Upper lobe of left lung (tissue), 4 donors: ENCODE measurements around the gene KRT25.

Experiments
- CTCF ChIP-seq, 6 experiments: fragments of 450-650 bp in 4 of 6; fragments of 200-600 bp in 2 of 6; sonication (generic) in 2 of 6; IDR thresholded peaks; one replicate each; pipeline ENCODE4 v1.5.1; 2016 to 2019; ENCODE audit warnings: antibody characterized with exemption in 6 of 6
- POLR2A ChIP-seq, 4 donors: fragments of 450-650 bp; IDR thresholded peaks; one replicate each; pipeline ENCODE4 v1.5.1; 2016 to 2017; ENCODE audit warnings: antibody characterized with exemption in 4 of 4, mild to moderate bottlenecking in 2 of 4

- TF ChIP-seq CTCF (IDR thresholded peaks at IDR 0.05) (no peak), POLR2A (IDR thresholded peaks at IDR 0.05) (no peak)
Observed at GRCh38 chr17:40772101-40772500, 17.0 kb upstream of the KRT25 start, which contains the start of gene KRT26.
